ENCODE results near the gene PCBP3.

GRCh38 chr21:45975020-45975666 is 331.6 kb downstream of the PCBP3 start:
- TF ChIP-seq, protein P1, sequence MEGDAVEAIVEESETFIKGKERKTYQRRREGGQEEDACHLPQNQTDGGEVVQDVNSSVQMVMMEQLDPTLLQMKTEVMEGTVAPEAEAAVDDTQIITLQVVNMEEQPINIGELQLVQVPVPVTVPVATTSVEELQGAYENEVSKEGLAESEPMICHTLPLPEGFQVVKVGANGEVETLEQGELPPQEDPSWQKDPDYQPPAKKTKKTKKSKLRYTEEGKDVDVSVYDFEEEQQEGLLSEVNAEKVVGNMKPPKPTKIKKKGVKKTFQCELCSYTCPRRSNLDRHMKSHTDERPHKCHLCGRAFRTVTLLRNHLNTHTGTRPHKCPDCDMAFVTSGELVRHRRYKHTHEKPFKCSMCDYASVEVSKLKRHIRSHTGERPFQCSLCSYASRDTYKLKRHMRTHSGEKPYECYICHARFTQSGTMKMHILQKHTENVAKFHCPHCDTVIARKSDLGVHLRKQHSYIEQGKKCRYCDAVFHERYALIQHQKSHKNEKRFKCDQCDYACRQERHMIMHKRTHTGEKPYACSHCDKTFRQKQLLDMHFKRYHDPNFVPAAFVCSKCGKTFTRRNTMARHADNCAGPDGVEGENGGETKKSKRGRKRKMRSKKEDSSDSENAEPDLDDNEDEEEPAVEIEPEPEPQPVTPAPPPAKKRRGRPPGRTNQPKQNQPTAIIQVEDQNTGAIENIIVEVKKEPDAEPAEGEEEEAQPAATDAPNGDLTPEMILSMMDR (IDR thresholded peaks at IDR 0.05; ENCODE audit: insufficient read depth, low read length, poor library complexity, severe bottlenecking) = no peak
- no peak for TF ChIP-seq EZH2phosphoT487 (conservative IDR thresholded peaks at IDR 0.05; ENCODE audit: low read length)

Measured in SU-DHL-6 (cell line).